K562 (cell line): ENCODE data around the gene MRPL48. TPM values are rescaled to one million over a fixed set of nuclear protein-coding genes. Genes with fewer than 3 reads are reported as not detected.

ENCODE experiments used
- ATAC-seq: fragments of 200-7000 bp; cut with Tn5 transposase; 3 replicates; pipeline ENCODE4 v1.9.1; 2020; ENCODE audit warnings: moderate library complexity
- BruUV-seq: library from RNA; stranded (reverse); fragments of 400-500 nt; replicated peaks from 2 replicates; lab custom pipeline; 2021; lab: Mats Ljungman, UMichigan
- CTCF ChIA-PET: fragments of 300-600 bp; formaldehyde crosslinking; extraction: SDS; loops from one replicate; lab custom pipeline; 2021; ENCODE audit warnings: low intra/inter-chr PET ratio; lab: Yijun Ruan, JAX
- POLR2A ChIA-PET: fragments of 300-600, 350-650 bp; sonication (Branson Sonifier 250); formaldehyde crosslinking; extraction: SDS; loops from one replicate; lab custom pipeline; 2021; ENCODE audit warnings: antibody characterized with exemption, inconsistent platforms; lab: Yijun Ruan, JAX
- DNase-seq, 4 experiments: peaks; one replicate each; pipeline versions ENCODE4 v3.0.0 to v3.0.0-alpha.2; 2011 to 2018; ENCODE audit warnings: low spot score in 3 of 4, mixed read lengths in 3 of 4; ENCODE audit errors: extremely low read depth in 1 of 4
- FAIRE-seq: peaks from 2 replicates; lab custom pipeline; 2011; peaks lifted over from hg19 to GRCh38; lab: Jason Lieb, UNC
- H2AFZ ChIP-seq: 2 replicates; pipeline ENCODE4 v1.6.0; 2011; ENCODE audit warnings: low read depth, low read length, control low read depth, inconsistent platforms
- H3K27ac ChIP-seq: fragments of 200-600 bp; 3 replicates; pipeline ENCODE4 v1.8.0; 2011; ENCODE audit warnings: low read depth, mild to moderate bottlenecking, control low read depth, inconsistent platforms, low read length, moderate library complexity, mixed read lengths; ENCODE audit errors: extremely low read depth
- H3K27me3 ChIP-seq, 2 experiments: fragments of 300-600 bp in 1 of 2; 2 replicates in 1 of 2; 3 replicates in 1 of 2; pipeline versions ENCODE4 v1.6.0 to v1.8.0; 2011; ENCODE audit warnings: inconsistent platforms in 2 of 2, low read length in 2 of 2, mild to moderate bottlenecking in 1 of 2, mixed read lengths in 1 of 2, moderate library complexity in 1 of 2; ENCODE audit not compliant: control insufficient read depth in 2 of 2, insufficient read depth in 2 of 2
- H3K36me3 ChIP-seq: fragments of 300-600 bp; 3 replicates; pipeline ENCODE4 v1.8.0; 2011; ENCODE audit warnings: mild to moderate bottlenecking, low read length, inconsistent platforms; ENCODE audit not compliant: control insufficient read depth, insufficient read depth
- H3K4me1 ChIP-seq, 2 experiments: fragments of 200-600 bp in 1 of 2; replicated peaks in 1 of 2; 2 replicates in 1 of 2; 3 replicates in 1 of 2; pipeline versions ENCODE4 v1.5.1 to v1.8.0; 2011; ENCODE audit warnings: inconsistent platforms in 2 of 2, low read length in 2 of 2, mild to moderate bottlenecking in 1 of 2, mixed read lengths in 1 of 2, moderate library complexity in 1 of 2; ENCODE audit not compliant: control insufficient read depth in 2 of 2, insufficient read depth in 2 of 2
- H3K4me2 ChIP-seq: 2 replicates; pipeline ENCODE4 v1.6.1; 2011; ENCODE audit warnings: low read length, control low read depth, inconsistent platforms, mixed read lengths; ENCODE audit not compliant: insufficient read depth
- H3K4me3 ChIP-seq: fragments of 200-600 bp; sonication (generic), shearing (Covaris generic); 2 replicates; pipeline ENCODE4 v1.5.1; 2016; ENCODE audit warnings: control low read depth, inconsistent platforms
- H3K79me2 ChIP-seq: fragments of 200-600 bp; 3 replicates; pipeline ENCODE4 v1.8.0; 2011; ENCODE audit warnings: low read length, inconsistent platforms; ENCODE audit not compliant: control insufficient read depth, insufficient read depth
- H3K9ac ChIP-seq, 2 experiments: 2 replicates each; pipeline versions ENCODE4 v1.6.0 to v1.6.1; 2011; ENCODE audit warnings: low read depth in 2 of 2, low read length in 2 of 2, control low read depth in 1 of 2, inconsistent platforms in 1 of 2, mild to moderate bottlenecking in 1 of 2, mixed read lengths in 1 of 2; ENCODE audit not compliant: insufficient read depth in 1 of 2
- H3K9me1 ChIP-seq: one replicate; pipeline ENCODE4 v1.6.0; 2011; ENCODE audit warnings: inconsistent platforms, mild to moderate bottlenecking, low read length, moderate library complexity; ENCODE audit not compliant: control insufficient read depth, insufficient read depth
- H3K9me3 ChIP-seq: replicated peaks from 2 replicates; pipeline ENCODE4 v1.5.1; 2011; ENCODE audit warnings: low read depth, low read length, inconsistent platforms; ENCODE audit not compliant: control insufficient read depth, insufficient read depth
- H4K20me1 ChIP-seq: replicated peaks from 2 replicates; pipeline ENCODE4 v1.6.1; 2011; ENCODE audit warnings: low read length, inconsistent platforms, mixed read lengths; ENCODE audit not compliant: control insufficient read depth, insufficient read depth
- BACH1 ChIP-seq: fragments of 200-800 bp; sonication (Bioruptor generic); IDR thresholded peaks from 2 replicates; pipeline ENCODE4 v1.6.1; 2016; ENCODE audit warnings: missing genetic modification characterization, missing compliant biosample characterization
- POLR2H ChIP-seq: IDR thresholded peaks from 2 replicates; pipeline ENCODE4 v1.6.1; 2016; ENCODE audit warnings: missing genetic modification characterization, low read depth, mild to moderate bottlenecking, control low read depth, missing compliant biosample characterization, moderate library complexity
- SIRT6 ChIP-seq: IDR thresholded peaks from one replicate; pipeline ENCODE4 v1.6.1; 2012; ENCODE audit warnings: low read depth, mild to moderate bottlenecking, control low read depth, inconsistent platforms, low read length, moderate library complexity
- SIX5 ChIP-seq, 2 experiments: IDR thresholded peaks; 2 replicates each; pipeline ENCODE4 v1.6.1; 2011; ENCODE audit warnings: low read length in 2 of 2, borderline replicate concordance in 1 of 2, low read depth in 1 of 2, mild to moderate bottlenecking in 1 of 2, moderate library complexity in 1 of 2; ENCODE audit not compliant: insufficient read depth in 1 of 2
- ZNF121 ChIP-seq: sonication (generic); formaldehyde crosslinking; conservative IDR thresholded peaks from 2 replicates; pipeline ENCODE4 v1.8.0; 2022; ENCODE audit warnings: missing genetic modification reagents
- WGBS: fragments of 100-300 bp; shearing (Covaris generic); methylation state at CpG from one replicate; pipeline ENCODE4 v1.1.6; 2016; ENCODE audit warnings: low coverage, mixed read lengths; ENCODE audit not compliant: insufficient coverage; ENCODE audit errors: missing lambda C conversion rate; 5-methylcytosine and 5-hydroxymethylcytosine counted together
- in situ Hi-C: fragments of 300-500 bp; cut with MboI; formaldehyde crosslinking; loops from 4 replicates; pipeline ENCODE4 v1.15.0; 2018; ENCODE audit warnings: inconsistent platforms, mixed read lengths
- intact Hi-C: fragments of 100-400 bp; cut with micrococcal nuclease; formaldehyde crosslinking; loops from 2 replicates; pipeline ENCODE4 v1.14.2; 2022
- polyA plus RNA-seq, 8 experiments: library from polyadenylated mRNA; depleted of rRNA in 4 of 8; stranded (reverse) in 5 of 8; unstranded in 3 of 8; fragments of >200 nt; fragmentation: Nextera tagmentation in 2 of 8; fragmentation: Illumina TruSeq in 1 of 8; extraction: Ambion mirVana in 2 of 8; extraction: Trizol in 1 of 8; gene quantifications; 2 replicates each; pipeline versions ENCODE4 v1.2.1 to v1.2.3, GENCODE V29; 2011 to 2014; ENCODE audit warnings: inconsistent platforms in 1 of 8, missing spikeins in 1 of 8
- total RNA-seq, 7 experiments: library from RNA; depleted of rRNA in 6 of 7; stranded (reverse); fragments of >200 nt in 6 of 7; fragmentation: Illumina TruSeq in 2 of 7; extraction: Trizol in 2 of 7; gene quantifications; 2 replicates each; pipeline versions ENCODE4 v1.2.1 to v1.2.3, GENCODE V29; 2011 to 2021; ENCODE audit warnings: low replicate concordance in 1 of 7
- TF ChIP-seq, protein P1 (sequence below): fragments of 450-650 bp; IDR thresholded peaks from 2 replicates; pipeline ENCODE4 v1.6.1; 2016; ENCODE audit warnings: mild to moderate bottlenecking, moderate library complexity

The MRPL48 gene
- total and polyA plus RNA-seq, 9 of the 15 experiments (the other 6 are each of a cell fraction or from before 2014, with no cell fraction given), result 66.0 to 237 (median 104) TPM

- H3K9me1 ChIP-seq, result no peaks in the 10 kb centered on the region
- H3K4me3 ChIP-seq, result no peak overlapping the region
- 0 out of 2 replicates have a peak overlapping the region, but pooled peaks have one; percentile 11 for H2AFZ ChIP-seq
- H3K36me3 ChIP-seq, result peaks cover 3% of the 10 kb centered on the region; the same call in 1 of the 3 replicates
- H3K79me2 ChIP-seq, result peaks cover 27% of the 10 kb centered on the region
- in situ Hi-C loops (no loop called here), intact Hi-C loops (loop anchor here (10.0 kb wide), 1 partner anchor 150 kb away; no protein-coding TSS in a partner anchor)
- H3K4me2 ChIP-seq, result no peak overlapping the region
- no peaks in the 10 kb centered on the region for H3K27me3 ChIP-seq
- ChIA-PET CTCF (no interaction called here), POLR2A (interaction anchor here (0.6 to 2.2 kb wide), 8 partner anchors 9 to 111 kb away, joined by 3 to 14 read pairs (median 4); partner anchors contain the start of gene RAB6A)
- TF ChIP-seq ZNF121 (no peak), BACH1 (tag) (no peak), SIRT6 (no peak), SIX5 (IDR thresholded peaks at IDR 0.05; ENCODE audit: borderline replicate concordance in 1 of 2, insufficient read depth in 1 of 2, low read depth in 1 of 2, low read length in 2 of 2) (no peak), POLR2H (tag) (peak; percentile 88)
- TF ChIP-seq, protein P1, sequence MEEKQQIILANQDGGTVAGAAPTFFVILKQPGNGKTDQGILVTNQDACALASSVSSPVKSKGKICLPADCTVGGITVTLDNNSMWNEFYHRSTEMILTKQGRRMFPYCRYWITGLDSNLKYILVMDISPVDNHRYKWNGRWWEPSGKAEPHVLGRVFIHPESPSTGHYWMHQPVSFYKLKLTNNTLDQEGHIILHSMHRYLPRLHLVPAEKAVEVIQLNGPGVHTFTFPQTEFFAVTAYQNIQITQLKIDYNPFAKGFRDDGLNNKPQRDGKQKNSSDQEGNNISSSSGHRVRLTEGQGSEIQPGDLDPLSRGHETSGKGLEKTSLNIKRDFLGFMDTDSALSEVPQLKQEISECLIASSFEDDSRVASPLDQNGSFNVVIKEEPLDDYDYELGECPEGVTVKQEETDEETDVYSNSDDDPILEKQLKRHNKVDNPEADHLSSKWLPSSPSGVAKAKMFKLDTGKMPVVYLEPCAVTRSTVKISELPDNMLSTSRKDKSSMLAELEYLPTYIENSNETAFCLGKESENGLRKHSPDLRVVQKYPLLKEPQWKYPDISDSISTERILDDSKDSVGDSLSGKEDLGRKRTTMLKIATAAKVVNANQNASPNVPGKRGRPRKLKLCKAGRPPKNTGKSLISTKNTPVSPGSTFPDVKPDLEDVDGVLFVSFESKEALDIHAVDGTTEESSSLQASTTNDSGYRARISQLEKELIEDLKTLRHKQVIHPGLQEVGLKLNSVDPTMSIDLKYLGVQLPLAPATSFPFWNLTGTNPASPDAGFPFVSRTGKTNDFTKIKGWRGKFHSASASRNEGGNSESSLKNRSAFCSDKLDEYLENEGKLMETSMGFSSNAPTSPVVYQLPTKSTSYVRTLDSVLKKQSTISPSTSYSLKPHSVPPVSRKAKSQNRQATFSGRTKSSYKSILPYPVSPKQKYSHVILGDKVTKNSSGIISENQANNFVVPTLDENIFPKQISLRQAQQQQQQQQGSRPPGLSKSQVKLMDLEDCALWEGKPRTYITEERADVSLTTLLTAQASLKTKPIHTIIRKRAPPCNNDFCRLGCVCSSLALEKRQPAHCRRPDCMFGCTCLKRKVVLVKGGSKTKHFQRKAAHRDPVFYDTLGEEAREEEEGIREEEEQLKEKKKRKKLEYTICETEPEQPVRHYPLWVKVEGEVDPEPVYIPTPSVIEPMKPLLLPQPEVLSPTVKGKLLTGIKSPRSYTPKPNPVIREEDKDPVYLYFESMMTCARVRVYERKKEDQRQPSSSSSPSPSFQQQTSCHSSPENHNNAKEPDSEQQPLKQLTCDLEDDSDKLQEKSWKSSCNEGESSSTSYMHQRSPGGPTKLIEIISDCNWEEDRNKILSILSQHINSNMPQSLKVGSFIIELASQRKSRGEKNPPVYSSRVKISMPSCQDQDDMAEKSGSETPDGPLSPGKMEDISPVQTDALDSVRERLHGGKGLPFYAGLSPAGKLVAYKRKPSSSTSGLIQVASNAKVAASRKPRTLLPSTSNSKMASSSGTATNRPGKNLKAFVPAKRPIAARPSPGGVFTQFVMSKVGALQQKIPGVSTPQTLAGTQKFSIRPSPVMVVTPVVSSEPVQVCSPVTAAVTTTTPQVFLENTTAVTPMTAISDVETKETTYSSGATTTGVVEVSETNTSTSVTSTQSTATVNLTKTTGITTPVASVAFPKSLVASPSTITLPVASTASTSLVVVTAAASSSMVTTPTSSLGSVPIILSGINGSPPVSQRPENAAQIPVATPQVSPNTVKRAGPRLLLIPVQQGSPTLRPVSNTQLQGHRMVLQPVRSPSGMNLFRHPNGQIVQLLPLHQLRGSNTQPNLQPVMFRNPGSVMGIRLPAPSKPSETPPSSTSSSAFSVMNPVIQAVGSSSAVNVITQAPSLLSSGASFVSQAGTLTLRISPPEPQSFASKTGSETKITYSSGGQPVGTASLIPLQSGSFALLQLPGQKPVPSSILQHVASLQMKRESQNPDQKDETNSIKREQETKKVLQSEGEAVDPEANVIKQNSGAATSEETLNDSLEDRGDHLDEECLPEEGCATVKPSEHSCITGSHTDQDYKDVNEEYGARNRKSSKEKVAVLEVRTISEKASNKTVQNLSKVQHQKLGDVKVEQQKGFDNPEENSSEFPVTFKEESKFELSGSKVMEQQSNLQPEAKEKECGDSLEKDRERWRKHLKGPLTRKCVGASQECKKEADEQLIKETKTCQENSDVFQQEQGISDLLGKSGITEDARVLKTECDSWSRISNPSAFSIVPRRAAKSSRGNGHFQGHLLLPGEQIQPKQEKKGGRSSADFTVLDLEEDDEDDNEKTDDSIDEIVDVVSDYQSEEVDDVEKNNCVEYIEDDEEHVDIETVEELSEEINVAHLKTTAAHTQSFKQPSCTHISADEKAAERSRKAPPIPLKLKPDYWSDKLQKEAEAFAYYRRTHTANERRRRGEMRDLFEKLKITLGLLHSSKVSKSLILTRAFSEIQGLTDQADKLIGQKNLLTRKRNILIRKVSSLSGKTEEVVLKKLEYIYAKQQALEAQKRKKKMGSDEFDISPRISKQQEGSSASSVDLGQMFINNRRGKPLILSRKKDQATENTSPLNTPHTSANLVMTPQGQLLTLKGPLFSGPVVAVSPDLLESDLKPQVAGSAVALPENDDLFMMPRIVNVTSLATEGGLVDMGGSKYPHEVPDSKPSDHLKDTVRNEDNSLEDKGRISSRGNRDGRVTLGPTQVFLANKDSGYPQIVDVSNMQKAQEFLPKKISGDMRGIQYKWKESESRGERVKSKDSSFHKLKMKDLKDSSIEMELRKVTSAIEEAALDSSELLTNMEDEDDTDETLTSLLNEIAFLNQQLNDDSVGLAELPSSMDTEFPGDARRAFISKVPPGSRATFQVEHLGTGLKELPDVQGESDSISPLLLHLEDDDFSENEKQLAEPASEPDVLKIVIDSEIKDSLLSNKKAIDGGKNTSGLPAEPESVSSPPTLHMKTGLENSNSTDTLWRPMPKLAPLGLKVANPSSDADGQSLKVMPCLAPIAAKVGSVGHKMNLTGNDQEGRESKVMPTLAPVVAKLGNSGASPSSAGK, result no peak
- 53% methylated on average over 1 of the region's 1 CpG for WGBS
- no peaks in the 10 kb centered on the region for H4K20me1 ChIP-seq
- FAIRE-seq (no peak), DNase-seq (no peak), ATAC-seq (no peak)
- H3K9me3 ChIP-seq, result no peaks in the 10 kb centered on the region; the same call in 1 of the 2 replicates
- peak overlapping the region; percentile 63; the same call in 2 of the 3 replicates for H3K27ac ChIP-seq
- peak overlapping the region in 1 of 2 experiments; percentile 71; a peak in 2 of 4 replicates for H3K9ac ChIP-seq
- no TSS peak for BruUV-seq
- peaks cover 12 to 35% of the 10 kb centered on the region in 2 experiments for H3K4me1 ChIP-seq
These were observed 2.9 kb upstream of the MRPL48 start for GRCh38 chr11:73784734-73785133.
